Calu3 (cell line): Measurements from ENCODE around the gene GTF2A1. TPM values are rescaled to one million over a fixed set of nuclear protein-coding genes. Genes with fewer than 3 reads are reported as not detected.

Source experiments
- BruUV-seq: library from RNA; stranded (reverse); fragments of 400-500 nt; replicated peaks from 2 replicates; lab custom pipeline; 2021; lab: Mats Ljungman, UMichigan
- CTCF ChIA-PET: fragments of 300-600 bp; sonication (Branson Sonifier 250); formaldehyde crosslinking; loops from one replicate; lab custom pipeline; 2022; ENCODE audit warnings: antibody characterized with exemption; lab: Charles Lee
- DNase-seq: peaks from one replicate; pipeline ENCODE4 v3.0.0; 2022
- H3K27ac Mint-ChIP-seq: one replicate; pipeline ENCODE4 v1.8.0; 2022; ENCODE audit warnings: mixed read lengths; ENCODE audit not compliant: unreplicated experiment
- H3K27me3 Mint-ChIP-seq: one replicate; pipeline ENCODE4 v1.8.0; 2022; ENCODE audit warnings: mixed read lengths; ENCODE audit not compliant: unreplicated experiment
- H3K36me3 Mint-ChIP-seq: one replicate; pipeline ENCODE4 v1.8.0; 2022; ENCODE audit warnings: mild to moderate bottlenecking, moderate library complexity, mixed read lengths; ENCODE audit not compliant: insufficient read depth, unreplicated experiment
- H3K4me1 Mint-ChIP-seq: one replicate; pipeline ENCODE4 v1.8.0; 2022; ENCODE audit warnings: mild to moderate bottlenecking, low read depth, mixed read lengths; ENCODE audit not compliant: unreplicated experiment
- H3K4me3 Mint-ChIP-seq: one replicate; pipeline ENCODE4 v1.8.0; 2022; ENCODE audit warnings: mild to moderate bottlenecking, low read depth, moderate library complexity, mixed read lengths; ENCODE audit not compliant: unreplicated experiment
- H3K9me3 Mint-ChIP-seq: one replicate; pipeline ENCODE4 v1.8.0; 2022; ENCODE audit warnings: low read depth, mixed read lengths; ENCODE audit not compliant: unreplicated experiment
- intact Hi-C: fragments of 100-400 bp; cut with micrococcal nuclease; formaldehyde crosslinking; loops from one replicate; pipeline ENCODE4 v1.10.0; 2022; ENCODE audit not compliant: unreplicated experiment
- total RNA-seq: library from RNA; stranded (reverse); gene quantifications from 2 replicates; pipeline ENCODE4 v1.2.3, GENCODE V29; 2022
- TF ChIP-seq, protein P1 (sequence below): fragments of 200-600 bp; IDR thresholded peaks from one replicate; pipeline ENCODE4 v1.8.0; 2022; ENCODE audit warnings: antibody characterized with exemption; ENCODE audit not compliant: unreplicated experiment

GTF2A1 gene
- total RNA-seq, 1 experiment from 2014 or later, result 45.6 TPM

DNA sequence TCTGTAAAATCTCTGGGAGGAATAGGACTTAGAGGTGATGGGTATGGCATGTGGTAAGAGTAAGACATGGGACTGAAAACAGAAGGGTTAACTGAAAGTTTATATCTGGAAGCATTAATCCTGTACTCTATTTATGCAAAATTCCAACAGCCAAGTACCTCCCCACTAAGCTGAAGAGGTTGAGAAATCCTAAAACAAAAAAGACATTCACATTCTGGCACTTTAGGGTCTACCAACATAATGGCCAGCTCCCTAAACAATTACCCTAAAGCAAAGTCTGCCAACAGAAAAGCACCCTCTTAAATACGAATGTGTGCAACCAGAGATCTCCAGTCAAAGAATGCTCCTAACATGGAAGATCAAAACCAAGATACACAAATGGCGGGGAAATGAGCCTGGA is 87.4 kb downstream of the GTF2A1 start:
- no TSS peak for BruUV-seq
- CTCF ChIA-PET, result no interaction called here
- Mint-ChIP-seq H3K27me3 (no peaks in the 10 kb centered on the region), H3K9me3 (no peaks in the 10 kb centered on the region), H3K4me3 (no peak overlapping the region), H3K4me1 (no peaks in the 10 kb centered on the region), H3K27ac (no peak overlapping the region), H3K36me3 (no peaks in the 10 kb centered on the region)
- TF ChIP-seq, protein P1, sequence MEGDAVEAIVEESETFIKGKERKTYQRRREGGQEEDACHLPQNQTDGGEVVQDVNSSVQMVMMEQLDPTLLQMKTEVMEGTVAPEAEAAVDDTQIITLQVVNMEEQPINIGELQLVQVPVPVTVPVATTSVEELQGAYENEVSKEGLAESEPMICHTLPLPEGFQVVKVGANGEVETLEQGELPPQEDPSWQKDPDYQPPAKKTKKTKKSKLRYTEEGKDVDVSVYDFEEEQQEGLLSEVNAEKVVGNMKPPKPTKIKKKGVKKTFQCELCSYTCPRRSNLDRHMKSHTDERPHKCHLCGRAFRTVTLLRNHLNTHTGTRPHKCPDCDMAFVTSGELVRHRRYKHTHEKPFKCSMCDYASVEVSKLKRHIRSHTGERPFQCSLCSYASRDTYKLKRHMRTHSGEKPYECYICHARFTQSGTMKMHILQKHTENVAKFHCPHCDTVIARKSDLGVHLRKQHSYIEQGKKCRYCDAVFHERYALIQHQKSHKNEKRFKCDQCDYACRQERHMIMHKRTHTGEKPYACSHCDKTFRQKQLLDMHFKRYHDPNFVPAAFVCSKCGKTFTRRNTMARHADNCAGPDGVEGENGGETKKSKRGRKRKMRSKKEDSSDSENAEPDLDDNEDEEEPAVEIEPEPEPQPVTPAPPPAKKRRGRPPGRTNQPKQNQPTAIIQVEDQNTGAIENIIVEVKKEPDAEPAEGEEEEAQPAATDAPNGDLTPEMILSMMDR, result no peak
- no peak for DNase-seq
- intact Hi-C loops, result no loop called here

DNA sequence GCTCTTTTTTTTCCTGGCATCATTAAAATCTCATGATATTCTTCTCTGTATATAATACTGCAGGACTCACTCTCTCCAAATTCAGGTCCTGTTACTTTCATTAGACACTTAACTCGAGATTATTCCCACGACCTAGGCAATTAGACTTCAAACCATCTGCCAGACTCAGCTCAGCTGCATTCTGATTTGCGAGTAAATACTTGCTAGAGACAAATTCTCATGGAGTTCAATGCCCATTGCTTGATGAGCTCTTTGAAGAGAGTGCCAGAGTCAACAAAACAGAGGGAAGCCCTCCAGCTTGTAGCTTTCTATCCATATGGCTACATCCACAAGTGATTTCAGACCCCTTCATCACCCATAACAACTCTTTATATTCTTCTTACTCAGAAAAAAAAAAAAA is 88.3 kb downstream of the GTF2A1 start:
- no TSS peak for BruUV-seq
- Mint-ChIP-seq H3K4me3 (no peak overlapping the region), H3K27me3 (no peaks in the 10 kb centered on the region), H3K27ac (no peak overlapping the region), H3K4me1 (no peaks in the 10 kb centered on the region), H3K9me3 (no peaks in the 10 kb centered on the region), H3K36me3 (no peaks in the 10 kb centered on the region)
- TF ChIP-seq, protein P1, result no peak
- CTCF ChIA-PET, result no interaction called here
- no peak for DNase-seq
- intact Hi-C loops, result no loop called here

DNA sequence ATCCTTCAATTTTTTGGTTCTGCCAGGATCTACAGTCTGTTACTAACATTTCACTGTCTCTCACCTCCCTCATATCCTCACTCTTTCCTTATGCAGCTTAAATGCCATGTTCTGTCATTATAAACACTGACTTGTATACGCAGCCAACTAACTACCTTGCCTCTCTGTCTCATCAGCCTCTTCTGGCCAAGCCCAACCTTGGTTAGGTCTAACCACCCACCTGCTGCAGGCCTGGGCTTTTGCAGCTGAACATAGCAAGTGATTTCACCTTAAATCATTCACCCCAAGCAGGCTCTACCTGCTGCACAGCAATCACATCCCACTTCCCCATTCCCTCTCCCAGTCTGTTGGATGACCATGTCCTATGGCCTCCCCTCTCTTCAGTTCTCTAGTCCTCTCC is 91.5 kb downstream of the GTF2A1 start:
- CTCF ChIA-PET, result no interaction called here
- intact Hi-C loops, result no loop called here
- Mint-ChIP-seq H3K4me1 (no peaks in the 10 kb centered on the region), H3K27ac (no peak overlapping the region), H3K36me3 (no peaks in the 10 kb centered on the region), H3K27me3 (peaks cover 12% of the 10 kb centered on the region), H3K9me3 (no peaks in the 10 kb centered on the region), H3K4me3 (no peak overlapping the region)
- no TSS peak for BruUV-seq
- TF ChIP-seq, protein P1, result no peak
- DNase-seq, result no peak

DNA sequence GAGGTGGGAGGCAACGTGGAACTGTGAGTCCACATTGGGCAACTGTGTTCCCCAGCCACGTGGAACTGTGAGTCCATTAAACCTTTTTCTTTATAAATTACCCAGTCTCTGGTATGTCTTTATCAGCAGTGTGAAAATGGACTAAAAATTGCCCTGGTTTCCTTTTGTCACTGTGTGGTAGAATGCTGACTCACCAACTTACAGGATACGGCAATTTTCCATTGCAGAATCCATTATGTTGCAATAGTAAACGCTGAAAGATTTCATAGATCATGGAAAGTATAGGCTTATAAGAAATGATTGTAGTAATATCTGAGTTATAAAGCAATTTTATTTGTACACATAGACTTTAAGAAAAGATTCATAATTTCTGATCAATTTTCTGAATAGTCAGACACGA is 93.0 kb downstream of the GTF2A1 start:
- DNase-seq, result no peak
- intact Hi-C loops, result no loop called here
- no peak overlapping the region for H3K27ac Mint-ChIP-seq

More for the DNA sequence above, 93.0 kb downstream of the GTF2A1 start:
- TF ChIP-seq, protein P1, result no peak
- H3K36me3 Mint-ChIP-seq, result no peaks in the 10 kb centered on the region
- no TSS peak for BruUV-seq
- H3K9me3 Mint-ChIP-seq, result no peaks in the 10 kb centered on the region
- no peaks in the 10 kb centered on the region for H3K4me1 Mint-ChIP-seq
- H3K4me3 Mint-ChIP-seq, result no peak overlapping the region
- CTCF ChIA-PET, result no interaction called here
- peaks cover 12% of the 10 kb centered on the region for H3K27me3 Mint-ChIP-seq
